C1 segment of cervical spinal cord (tissue), 14 donors: ENCODE data around the gene TKT.

ENCODE experiments used
- DNase-seq, 14 donors: peaks; one replicate each; lab custom pipeline; 2025; lab: John Stamatoyannopoulos, UW

Gene TKT

DNA sequence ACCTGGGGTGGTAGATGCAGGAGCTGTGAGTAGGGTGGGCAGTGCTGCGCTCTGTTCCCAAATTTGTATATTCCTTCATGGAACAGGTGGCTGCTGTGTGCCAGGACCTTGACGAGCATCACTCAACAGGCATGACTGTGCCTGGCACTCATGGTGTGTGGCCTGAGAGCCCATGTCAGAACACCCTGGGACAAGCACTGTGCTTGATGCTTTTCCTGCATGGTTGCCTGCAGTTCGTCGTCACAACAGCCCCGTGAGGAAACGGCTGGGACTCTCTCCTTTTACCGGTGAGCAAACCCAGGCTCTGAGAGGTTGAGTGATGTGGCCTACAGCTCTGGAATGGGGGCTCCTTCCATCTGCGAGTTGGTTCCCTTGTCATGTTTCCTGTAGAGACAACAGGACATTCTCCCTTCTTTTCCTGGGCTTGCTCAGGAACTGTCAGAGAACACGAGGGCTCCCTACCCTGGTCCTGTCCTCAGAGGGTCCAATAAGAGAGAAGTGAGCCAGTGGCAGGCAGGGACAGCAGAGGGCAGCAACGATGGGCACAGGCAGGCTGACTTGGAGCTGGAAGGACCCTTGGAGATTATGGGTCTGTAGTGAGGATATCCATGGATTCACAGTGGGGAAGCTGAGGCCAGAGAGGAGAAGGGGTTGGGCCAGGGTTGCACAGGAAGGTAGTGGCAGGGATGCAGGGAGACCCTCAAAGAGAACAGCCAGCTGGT is 57.4 kb downstream of the TKT start:
- DNase-seq, result no peak

GRCh38 chr3:53196575-53197407 is 59.0 kb downstream of the TKT start:
- DNase-seq, result no peak

DNA sequence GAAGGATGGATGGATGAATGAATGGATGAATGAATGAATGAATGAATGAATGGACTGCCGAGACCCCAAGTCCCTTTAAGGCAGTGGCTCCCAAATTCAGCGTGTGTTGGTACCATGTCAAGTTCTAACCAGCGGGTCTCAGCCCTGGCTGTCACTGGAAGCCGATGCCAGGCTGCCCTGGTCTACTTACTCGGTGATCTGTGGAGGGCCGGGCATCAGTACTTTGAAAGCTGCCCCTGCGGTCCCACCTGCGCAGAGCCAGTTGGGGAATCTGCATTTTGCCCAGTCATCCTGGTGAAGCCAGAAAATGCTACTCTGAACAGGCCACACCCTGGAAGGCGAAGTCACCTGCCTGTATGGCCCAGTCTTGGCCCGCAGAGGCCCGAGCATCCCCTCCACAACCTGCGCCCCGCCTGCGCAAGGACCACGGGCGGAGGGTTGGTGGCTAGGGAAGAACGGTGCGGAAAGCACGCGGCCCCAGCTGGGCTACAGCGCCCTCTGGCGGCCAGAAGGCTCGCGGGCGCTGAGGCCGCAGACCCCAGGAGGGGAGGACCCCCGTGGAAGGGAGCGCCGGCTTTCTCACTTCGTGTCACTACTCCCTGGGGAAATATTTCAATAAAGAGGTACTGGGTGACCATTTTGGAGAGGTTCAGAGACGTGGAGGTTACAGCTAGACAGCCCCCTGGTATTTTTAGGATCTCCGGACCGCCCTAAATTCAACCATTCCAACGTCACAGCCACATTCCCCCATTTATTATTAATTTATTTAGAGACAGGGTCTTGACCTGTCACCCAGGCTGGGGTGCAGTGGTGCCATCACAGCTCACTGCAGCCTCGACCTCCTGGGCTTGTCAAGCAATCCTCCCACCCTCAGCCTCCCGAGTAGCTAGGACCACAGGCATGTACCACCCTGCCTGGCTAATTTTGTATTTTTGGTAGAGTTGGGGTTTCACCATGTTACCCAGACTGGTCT is 59.9 kb downstream of the TKT start:
- peak in 3 of 14 donors; percentile 22 to 60 (median 57) for DNase-seq

DNA sequence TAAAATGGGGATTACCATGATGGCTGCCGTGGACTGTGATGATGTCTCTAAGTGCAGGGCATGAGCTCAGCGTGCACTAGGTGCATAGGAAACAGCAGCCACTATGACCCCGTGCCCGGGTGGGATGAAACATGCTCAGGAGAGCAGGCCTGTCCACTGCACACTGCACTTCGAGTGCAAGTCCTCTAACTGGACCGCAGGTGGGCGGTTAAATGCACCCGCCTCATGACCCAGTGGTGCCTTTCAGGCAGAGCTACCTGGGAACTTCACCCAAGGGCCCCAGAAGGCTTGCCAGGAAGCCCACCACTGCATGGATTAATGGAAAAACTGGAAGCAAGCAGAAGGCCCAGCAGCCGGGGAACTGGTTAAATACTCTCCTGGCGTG is 60.8 kb downstream of the TKT start:
- no peak for DNase-seq

- DNase-seq, result no peak
Observed at GRCh38 chr3:53194210-53195065, 61.4 kb downstream of the TKT start.

- DNase-seq, result peak in 1 of 14 donors; percentile 38
Observed at GRCh38 chr3:53193466-53194209, 62.2 kb downstream of the TKT start.

GRCh38 chr3:53192608-53193007 is 63.2 kb downstream of the TKT start:
- DNase-seq, result no peak

- DNase-seq, result no peak
Observed at GRCh38 chr3:53191836-53192480, 63.9 kb downstream of the TKT start.

DNA sequence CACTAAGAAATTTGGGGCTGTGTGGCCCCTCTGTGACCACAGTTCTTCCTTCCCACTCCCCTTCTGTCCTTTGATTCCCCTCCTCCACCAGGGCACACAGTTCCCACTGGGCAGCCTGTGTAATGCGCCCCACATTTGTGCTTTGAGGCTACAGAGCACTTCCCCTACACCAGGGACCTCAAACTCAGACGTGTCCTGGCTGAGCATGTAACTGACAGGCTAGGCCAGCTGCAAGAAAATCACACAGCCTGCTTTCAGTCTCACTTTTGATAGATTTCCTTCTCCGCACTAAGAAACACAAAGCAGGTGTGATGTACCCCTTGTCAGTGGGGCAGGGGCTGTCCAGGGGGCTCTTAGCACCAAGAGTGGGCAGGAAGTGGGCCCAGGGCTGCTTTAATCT is 65.2 kb downstream of the TKT start:
- no peak for DNase-seq

DNA sequence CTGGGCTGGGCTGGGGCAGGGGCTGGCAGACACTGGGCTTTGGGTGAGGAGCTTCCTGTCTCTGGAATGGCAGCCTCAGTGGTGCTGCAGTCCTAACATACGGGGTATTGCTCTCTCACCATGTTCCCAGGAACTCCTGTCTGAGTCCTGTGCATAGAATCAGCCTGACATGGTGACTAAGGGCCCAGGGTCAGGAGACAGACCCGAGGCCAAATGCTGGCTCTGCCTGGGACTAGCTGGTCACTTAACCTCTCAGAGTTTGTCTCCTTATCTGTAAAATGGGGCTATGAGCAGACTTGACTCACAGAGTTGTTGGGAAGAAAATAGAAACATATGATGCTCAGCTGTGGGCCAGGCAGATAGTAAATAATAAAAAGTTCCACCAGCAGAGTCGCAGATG is 66.5 kb downstream of the TKT start:
- no peak for DNase-seq

GRCh38 chr3:53188720-53189119 is 67.1 kb downstream of the TKT start:
- DNase-seq, result no peak

DNA sequence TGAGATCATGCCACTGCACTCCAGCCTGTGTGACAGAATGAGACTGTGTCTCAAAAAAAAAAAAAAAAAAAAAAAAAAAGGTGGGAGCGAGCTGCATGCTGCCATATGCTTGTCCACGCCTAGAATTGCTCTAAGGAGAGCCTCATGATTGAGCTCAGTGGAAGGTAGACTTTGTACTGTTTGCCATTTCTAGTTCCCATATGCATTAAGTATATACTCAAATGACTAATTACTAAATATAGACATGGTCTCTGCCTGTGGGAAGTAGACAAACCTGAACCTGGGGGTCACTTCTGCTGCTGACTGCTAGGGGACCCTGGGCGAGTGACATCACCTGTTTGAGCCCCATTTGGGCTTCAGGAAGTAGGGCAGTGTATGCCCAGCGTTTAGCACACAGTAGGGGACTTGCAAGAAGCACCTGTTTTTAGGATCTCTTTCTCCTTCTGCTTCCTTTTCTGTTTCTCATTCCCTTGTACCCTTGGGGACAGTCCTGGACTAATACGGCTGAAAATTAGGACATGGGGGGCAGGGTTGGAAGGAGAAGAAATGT is 67.6 kb downstream of the TKT start:
- no peak for DNase-seq

DNA sequence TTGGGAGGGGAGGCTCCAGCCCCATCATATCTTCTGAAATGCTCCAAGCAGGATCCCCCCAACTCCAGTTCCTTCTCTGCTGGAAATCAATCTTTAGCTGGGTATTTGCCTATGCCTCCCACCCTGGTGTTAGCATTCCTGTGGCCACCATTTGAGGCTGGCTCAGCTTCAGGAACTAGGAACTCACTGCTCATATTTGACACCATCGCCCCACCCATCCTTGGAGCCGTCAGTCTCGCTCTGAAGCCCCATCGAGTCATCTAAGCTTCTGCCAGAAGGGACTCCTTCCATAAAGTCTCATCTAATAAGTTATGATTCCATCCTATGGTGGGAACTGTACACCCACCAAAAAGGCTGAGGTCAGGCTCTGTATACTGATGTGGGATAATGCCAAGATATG is 68.4 kb downstream of the TKT start:
- DNase-seq, result no peak

DNA sequence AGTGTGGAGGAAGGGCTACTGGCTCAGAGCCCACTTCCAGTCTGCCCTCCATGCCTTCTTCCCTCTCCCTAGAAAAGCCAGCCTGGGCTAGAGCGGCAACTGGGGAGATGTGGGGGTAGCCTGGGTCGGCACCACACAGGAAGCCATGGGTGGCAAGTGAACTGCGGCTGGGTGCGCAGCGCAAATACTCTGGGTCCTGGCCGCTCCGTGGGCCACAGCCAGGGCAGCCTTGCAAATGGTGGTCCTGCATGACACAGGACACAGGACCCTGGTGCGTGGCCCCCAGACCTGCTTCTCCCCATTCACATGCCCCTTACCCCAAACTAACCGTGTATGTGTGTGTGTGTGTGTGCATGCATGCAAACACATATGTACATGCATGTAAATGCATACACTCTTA is 69.1 kb downstream of the TKT start:
- DNase-seq, result no peak

- DNase-seq, result no peak
Observed at GRCh38 chr3:53185761-53186465, 69.9 kb downstream of the TKT start.

DNA sequence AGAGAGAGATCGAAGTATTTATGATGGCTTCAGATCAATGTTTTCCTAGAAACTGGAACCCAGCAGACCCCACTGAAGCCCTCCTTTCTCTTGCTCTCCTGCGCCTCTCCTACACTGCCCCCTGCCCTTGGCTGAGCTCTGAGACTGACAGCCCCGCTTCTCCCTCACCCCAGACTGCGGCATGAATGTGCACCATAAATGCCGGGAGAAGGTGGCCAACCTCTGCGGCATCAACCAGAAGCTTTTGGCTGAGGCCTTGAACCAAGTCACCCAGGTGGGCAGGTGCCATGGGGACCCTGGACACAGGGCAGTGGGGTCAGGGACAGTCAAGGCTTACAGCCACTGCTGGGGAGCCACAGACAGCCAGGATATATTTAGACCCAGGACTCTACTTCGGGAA is 71.1 kb downstream of the TKT start:
- DNase-seq, result no peak

GRCh38 chr3:53183514-53183913 is 72.3 kb downstream of the TKT start:
- no peak for DNase-seq

GRCh38 chr3:53182764-53183355 is 73.0 kb downstream of the TKT start:
- DNase-seq, result no peak
